Measurements from ENCODE around the gene ZCCHC24.

Gene ZCCHC24

DNA sequence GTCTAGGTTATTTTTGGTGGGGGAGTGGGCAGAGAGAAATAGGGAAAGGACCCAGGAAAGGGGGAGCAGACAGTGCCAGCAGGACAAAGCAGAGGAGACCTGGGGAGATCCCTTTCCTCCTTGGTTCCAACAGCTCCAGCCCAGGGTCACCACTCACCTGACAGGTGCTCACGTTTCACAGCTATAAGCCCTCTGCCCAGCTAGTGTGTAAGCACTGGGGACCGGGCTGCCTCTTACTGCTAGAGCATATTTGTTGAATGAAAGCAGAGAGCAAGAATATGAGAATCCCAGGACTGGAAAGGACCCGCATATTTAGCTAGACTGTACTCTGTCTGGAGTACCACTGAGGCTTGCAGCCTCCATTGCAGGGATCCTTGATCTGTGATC lies 6.7 kb downstream of the ZCCHC24 start:
- TF ChIP-seq, protein P1, sequence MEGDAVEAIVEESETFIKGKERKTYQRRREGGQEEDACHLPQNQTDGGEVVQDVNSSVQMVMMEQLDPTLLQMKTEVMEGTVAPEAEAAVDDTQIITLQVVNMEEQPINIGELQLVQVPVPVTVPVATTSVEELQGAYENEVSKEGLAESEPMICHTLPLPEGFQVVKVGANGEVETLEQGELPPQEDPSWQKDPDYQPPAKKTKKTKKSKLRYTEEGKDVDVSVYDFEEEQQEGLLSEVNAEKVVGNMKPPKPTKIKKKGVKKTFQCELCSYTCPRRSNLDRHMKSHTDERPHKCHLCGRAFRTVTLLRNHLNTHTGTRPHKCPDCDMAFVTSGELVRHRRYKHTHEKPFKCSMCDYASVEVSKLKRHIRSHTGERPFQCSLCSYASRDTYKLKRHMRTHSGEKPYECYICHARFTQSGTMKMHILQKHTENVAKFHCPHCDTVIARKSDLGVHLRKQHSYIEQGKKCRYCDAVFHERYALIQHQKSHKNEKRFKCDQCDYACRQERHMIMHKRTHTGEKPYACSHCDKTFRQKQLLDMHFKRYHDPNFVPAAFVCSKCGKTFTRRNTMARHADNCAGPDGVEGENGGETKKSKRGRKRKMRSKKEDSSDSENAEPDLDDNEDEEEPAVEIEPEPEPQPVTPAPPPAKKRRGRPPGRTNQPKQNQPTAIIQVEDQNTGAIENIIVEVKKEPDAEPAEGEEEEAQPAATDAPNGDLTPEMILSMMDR (IDR thresholded peaks at IDR 0.05): no peak
- Histone ChIP-seq H3K4me3 (peak overlapping the region; percentile 17), H3K27ac (peak overlapping the region in 1 of 2 donors; percentile 93)
- DNase-seq (ENCODE audit: low spot score): no peak

DNA sequence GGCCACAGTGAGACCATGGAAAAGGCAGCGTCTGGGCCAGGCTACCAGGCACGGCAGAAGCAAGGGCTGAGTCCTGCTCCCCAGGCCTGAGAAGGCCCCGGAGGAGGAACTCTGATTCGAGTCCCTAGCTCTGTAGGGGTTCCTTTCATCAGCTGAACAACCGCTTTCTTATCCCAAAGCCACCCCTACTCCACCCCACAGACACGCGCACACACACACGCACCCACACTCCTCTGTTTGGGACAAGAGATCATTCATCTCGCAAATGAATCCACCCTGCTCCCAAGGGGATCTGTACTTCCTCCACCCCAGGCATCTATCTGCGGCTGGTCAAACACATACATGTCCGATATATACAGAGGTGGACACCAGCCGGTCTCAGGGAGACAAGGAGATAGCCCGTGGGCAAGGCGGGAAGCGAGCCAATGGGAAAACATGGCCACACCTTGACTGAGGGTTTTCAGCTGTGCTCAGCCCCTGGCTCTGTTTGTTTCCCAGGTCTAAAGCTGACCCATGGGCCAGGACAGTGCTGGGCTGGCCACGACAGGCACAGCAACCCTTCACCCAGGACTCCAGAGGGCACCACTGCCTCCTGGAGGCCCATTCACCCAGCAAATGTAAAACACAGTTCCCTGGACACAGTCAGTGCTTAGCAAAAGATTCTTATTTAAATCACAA lies 7.3 kb downstream of the ZCCHC24 start:
- H3K4me3 ChIP-seq: peak overlapping the region; percentile 17
- H3K27ac ChIP-seq: peak overlapping the region in 1 of 2 donors; percentile 93
- peak; percentile 67 for DNase-seq (ENCODE audit: low spot score)
- TF ChIP-seq, protein P1 (IDR thresholded peaks at IDR 0.05): no peak

DNA sequence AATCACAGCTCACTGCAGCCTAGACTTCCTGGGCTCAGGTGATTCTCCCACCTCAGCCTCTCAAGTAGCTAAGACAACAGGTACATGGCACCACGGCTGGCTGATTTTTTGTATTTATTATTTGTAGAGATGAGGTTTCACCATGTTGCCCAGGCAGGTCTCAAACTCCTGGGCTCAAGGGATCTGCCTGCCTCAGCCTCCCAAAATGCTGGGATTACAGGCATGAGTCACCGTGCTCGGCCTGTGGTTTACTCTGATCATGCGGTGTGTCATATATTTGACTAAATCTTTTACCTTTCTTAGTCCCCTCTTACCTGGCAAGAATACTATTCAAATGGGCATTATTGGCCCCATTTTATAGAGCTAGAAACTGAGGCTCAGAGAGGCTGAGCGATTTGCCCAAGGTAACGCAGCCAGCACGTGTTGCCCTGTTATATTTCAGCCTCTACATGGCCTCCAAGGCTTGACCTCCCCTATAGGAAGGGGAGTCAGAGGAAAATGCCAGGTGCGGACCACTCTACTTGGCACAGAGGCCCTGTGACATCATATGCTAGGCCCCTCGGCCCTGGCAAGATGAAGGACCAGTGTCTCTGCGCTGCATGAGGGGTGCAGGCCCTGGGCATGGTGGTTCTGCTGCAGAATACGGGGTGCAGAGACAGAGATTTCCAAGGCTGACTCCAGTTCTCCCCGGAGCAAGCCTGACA lies 8.2 kb downstream of the ZCCHC24 start:
- no peak overlapping the region for H3K4me3 ChIP-seq
- TF ChIP-seq, protein P1 (IDR thresholded peaks at IDR 0.05): no peak
- peak overlapping the region; percentile 79 to 93 for H3K27ac ChIP-seq
- DNase-seq (ENCODE audit: low spot score): no peak

DNA sequence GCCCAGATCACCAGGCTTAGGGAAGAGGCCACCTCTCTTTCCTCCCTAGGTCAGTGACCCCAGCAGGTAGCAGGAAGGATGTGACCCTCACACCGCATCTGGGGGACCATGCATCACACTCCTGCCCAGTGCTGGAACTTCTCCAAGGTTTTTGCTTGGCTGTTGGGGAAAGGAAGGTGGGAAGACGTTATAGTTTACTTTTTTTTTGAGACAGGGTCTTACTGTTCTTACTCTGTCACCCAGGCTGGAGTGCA lies 8.6 kb downstream of the ZCCHC24 start:
- Histone ChIP-seq H3K4me3 (no peak overlapping the region), H3K27ac (peak overlapping the region; percentile 79 to 93)
- no peak for DNase-seq (ENCODE audit: low spot score)
- TF ChIP-seq, protein P1 (IDR thresholded peaks at IDR 0.05): no peak

DNA sequence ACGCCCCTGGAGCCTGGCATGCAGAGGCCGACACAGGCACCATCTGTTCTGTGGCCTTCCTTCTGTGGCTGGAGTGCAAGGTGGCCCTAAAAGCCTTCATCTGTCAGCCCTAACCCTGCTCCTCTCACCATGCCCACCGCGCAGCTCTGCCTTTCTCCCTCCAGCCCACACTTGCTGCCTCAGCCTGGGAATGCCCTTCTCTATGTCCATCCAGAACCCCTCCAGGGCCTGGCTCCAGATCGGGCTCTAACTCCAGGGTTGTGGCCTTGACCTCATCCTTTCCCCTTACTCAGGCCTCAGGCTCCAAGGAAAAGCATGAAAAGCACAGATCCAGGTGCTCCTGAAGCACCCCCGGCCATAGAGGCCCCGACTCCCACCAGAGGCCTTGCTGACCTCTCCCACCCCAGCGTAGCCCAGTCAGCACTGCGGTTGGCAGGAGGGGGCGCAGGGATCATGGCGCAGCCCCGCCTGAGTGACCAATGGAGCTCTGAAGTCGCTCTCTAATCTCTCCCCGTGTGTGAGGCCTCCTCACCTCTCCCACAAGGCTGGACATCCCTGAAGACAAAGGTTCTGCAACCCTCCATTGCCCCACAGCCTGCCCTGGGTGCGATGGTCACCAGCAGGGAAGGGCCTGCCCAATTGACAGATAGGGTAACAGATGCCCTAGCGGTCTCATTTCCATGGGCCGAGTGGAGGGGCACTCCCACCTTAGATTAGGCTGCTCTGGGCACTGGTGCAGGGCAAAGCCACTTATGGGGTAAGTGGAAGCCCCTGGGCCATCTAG lies 9.2 kb downstream of the ZCCHC24 start:
- Histone ChIP-seq H3K27ac (peak overlapping the region; percentile 79 to 93), H3K4me3 (peak overlapping the region; percentile 52)
- TF ChIP-seq, protein P1 (IDR thresholded peaks at IDR 0.05): no peak
- DNase-seq (ENCODE audit: low spot score): no peak

DNA sequence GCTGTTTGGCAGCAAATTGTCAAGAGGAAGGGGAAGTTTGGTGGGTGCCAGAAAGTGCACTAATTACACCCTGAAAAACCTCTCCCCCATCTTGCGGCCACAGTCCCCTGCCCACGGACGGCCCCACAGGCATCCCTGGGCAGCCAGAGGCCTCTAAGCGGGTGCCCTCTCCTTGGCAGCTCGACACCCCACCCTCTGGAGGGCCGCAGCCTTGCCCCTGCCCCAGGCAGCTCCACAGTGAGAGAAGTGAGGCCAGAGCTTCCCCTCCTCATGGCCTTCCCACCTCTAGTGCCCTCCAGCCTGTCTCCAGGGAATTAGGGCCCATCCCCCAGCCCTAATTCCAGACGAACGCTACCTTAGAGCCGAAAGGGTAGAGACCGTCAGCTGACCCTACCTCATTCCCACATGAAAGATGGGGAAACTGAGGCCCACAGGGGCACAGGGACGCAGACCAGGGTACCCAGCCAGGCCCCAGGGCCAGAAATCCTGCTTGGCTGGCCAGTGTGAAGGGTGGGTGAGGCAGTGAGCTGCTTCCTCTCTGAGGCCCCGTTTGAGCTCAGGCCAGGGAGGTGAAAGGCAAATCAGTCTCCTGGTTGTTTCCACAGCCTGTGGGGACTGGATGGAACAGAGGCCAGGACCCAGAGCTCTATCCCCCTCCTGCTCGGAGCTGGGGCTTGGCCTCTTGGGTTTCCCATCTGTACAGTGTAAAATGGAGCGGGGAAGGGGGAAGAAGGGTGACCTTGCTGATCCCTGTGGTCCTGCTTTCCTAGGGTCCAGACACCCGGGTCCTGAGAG lies 10.0 kb downstream of the ZCCHC24 start:
- H3K4me3 ChIP-seq: peak overlapping the region; percentile 52

More for the DNA sequence above, 10.0 kb downstream of the ZCCHC24 start:
- no peak for DNase-seq (ENCODE audit: low spot score)
- peak overlapping the region; percentile 79 to 93 for H3K27ac ChIP-seq
- TF ChIP-seq, protein P1 (IDR thresholded peaks at IDR 0.05): no peak
